ENCODE data around the gene TRPV5.

DNA sequence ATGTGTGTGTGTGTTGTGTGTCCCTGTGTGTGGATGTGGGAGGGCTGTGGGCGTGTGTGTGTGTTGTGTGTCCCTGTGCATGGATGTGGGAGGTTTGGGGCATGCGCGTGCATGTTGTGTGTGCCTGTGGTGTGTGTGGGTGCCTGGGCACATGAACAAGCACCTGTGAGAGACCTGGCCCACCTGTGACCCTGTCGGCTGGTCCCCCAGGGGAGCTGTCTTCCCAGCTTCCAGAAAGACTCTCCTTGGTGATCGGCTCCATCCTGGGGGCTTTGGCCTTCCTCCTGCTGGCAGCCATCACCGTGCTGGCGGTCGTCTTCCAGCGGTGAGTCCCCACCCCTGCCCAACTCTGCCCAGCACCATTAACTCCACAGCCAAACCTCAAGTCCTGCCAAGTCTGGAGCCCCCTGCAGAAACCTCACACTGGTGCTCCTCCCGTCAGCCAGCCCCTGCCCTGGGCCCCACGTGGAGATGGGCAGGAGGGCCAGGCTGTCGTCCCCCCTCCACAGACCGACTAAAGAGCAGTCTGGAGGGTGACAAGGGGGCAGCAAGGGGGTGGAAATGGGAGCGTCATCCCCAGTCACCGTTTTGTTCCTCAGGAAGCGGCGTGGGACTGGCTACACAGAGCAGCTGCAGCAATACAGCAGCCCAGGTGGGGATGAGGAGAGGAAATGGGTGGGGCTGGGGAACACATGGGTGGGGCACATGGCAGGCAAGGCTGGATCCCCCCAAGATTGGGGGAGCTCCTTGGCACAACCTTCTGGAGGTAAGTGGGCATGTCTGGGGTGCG, 66.0 kb downstream of the TRPV5 start:
- TF ChIP-seq, protein P1, sequence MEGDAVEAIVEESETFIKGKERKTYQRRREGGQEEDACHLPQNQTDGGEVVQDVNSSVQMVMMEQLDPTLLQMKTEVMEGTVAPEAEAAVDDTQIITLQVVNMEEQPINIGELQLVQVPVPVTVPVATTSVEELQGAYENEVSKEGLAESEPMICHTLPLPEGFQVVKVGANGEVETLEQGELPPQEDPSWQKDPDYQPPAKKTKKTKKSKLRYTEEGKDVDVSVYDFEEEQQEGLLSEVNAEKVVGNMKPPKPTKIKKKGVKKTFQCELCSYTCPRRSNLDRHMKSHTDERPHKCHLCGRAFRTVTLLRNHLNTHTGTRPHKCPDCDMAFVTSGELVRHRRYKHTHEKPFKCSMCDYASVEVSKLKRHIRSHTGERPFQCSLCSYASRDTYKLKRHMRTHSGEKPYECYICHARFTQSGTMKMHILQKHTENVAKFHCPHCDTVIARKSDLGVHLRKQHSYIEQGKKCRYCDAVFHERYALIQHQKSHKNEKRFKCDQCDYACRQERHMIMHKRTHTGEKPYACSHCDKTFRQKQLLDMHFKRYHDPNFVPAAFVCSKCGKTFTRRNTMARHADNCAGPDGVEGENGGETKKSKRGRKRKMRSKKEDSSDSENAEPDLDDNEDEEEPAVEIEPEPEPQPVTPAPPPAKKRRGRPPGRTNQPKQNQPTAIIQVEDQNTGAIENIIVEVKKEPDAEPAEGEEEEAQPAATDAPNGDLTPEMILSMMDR (IDR thresholded peaks at IDR 0.05), result no peak
- TF ChIP-seq POLR2AphosphoS5 (IDR thresholded peaks at IDR 0.05) (no peak), EP300 (IDR thresholded peaks at IDR 0.05; ENCODE audit: low read depth) (no peak), POLR2A (IDR thresholded peaks at IDR 0.05) (no peak)

Data from transverse colon (tissue), 4 donors.